COLO668 (cell line): ENCODE data around the gene KRT17.

Experiments used
- DNase-seq: peaks from one replicate; lab custom pipeline; 2025; ENCODE audit not compliant: unreplicated experiment; lab: John Stamatoyannopoulos, UW

KRT17 gene

GRCh38 chr17:41578971-41579370, 45.4 kb downstream of the KRT17 start:
- no peak for DNase-seq

GRCh38 chr17:41578538-41578937, 45.8 kb downstream of the KRT17 start:
- no peak for DNase-seq

- DNase-seq, result peak; percentile 23
Observed at GRCh38 chr17:41576740-41577139, 47.6 kb downstream of the KRT17 start.

- DNase-seq, result no peak
Observed at GRCh38 chr17:41575336-41575735, 49.0 kb downstream of the KRT17 start.

GRCh38 chr17:41571561-41572434, 52.6 kb downstream of the KRT17 start, which contains the start of gene KRT9:
TSS of gene KRT9 (minus strand) at chr17:41572059. CDS start at chr17:41571992, 67 bp downstream.
- no peak for DNase-seq
